Suprapubic skin (tissue), 3 donors: ENCODE data around the gene ADAMTS13.

Experiments used
- POLR2A ChIP-seq, 2 donors: fragments of 450-650 bp; IDR thresholded peaks; one replicate each; pipeline ENCODE4 v1.6.1; 2017; ENCODE audit warnings: antibody characterized with exemption in 2 of 2, mild to moderate bottlenecking in 2 of 2, moderate library complexity in 2 of 2
- TF ChIP-seq, protein P1 (sequence below), 2 donors: fragments of 200-600 bp in 1 of 2; fragments of 450-650 bp in 1 of 2; sonication (generic) in 1 of 2; IDR thresholded peaks; one replicate each; pipeline ENCODE4 v1.5.1; 2016 to 2019; ENCODE audit warnings: antibody characterized with exemption in 2 of 2, mild to moderate bottlenecking in 1 of 2, moderate library complexity in 1 of 2

- TF ChIP-seq, protein P1, sequence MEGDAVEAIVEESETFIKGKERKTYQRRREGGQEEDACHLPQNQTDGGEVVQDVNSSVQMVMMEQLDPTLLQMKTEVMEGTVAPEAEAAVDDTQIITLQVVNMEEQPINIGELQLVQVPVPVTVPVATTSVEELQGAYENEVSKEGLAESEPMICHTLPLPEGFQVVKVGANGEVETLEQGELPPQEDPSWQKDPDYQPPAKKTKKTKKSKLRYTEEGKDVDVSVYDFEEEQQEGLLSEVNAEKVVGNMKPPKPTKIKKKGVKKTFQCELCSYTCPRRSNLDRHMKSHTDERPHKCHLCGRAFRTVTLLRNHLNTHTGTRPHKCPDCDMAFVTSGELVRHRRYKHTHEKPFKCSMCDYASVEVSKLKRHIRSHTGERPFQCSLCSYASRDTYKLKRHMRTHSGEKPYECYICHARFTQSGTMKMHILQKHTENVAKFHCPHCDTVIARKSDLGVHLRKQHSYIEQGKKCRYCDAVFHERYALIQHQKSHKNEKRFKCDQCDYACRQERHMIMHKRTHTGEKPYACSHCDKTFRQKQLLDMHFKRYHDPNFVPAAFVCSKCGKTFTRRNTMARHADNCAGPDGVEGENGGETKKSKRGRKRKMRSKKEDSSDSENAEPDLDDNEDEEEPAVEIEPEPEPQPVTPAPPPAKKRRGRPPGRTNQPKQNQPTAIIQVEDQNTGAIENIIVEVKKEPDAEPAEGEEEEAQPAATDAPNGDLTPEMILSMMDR (IDR thresholded peaks at IDR 0.05): no peak
- no peak for TF ChIP-seq POLR2A (IDR thresholded peaks at IDR 0.05)
These were observed 56.1 kb downstream of the ADAMTS13 start for GRCh38 chr9:133477992-133478850.
